Stimulated activated CD4-positive, alpha-beta T cell treated with anti-CD3 and anti-CD28 coated beads, Interleukin-1b, Interleukin-23, amount 100 ng/mL, for 4 hours (primary cell): ENCODE data around the gene CRHR1.
"Not testable (repeated sequence)": the region's sequence is repeated elsewhere in the genome, so short reads cannot be mapped to it uniquely, and the experiment has no call there.

ENCODE experiments used
- DNase-seq, 2 donors: peaks; one replicate each; pipeline ENCODE4 v3.0.0-alpha.2; 2020; ENCODE audit warnings: low read depth in 2 of 2

The CRHR1 gene

DNA sequence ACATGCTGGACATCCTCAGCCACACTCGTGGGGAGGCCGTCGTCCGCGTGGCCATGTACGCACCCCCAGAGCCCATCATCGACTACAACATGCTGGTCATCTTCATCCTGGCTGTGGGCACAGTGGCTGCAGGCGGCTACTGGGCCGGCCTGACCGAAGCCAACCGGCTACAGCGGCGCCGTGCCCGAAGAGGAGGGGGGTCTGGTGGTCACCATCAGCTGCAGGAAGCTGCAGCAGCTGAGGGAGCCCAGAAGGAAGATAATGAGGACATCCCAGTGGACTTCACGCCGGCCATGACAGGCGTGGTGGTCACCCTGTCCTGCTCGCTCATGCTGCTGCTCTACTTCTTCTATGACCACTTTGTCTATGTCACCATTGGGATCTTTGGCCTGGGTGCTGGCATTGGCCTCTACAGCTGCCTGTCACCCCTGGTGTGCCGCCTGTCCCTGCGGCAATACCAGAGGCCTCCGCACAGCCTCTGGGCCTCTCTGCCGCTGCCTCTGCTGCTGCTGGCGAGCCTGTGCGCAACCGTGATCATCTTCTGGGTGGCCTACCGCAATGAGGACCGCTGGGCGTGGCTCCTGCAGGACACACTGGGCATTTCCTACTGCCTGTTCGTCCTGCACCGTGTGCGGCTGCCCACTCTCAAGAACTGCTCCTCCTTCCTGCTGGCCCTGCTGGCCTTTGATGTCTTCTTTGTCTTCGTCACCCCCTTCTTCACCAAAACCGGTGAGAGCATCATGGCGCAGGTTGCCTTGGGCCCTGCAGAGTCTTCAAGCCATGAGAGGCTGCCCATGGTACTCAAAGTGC is 61.5 kb downstream of the CRHR1 start:
- no peak for DNase-seq

DNA sequence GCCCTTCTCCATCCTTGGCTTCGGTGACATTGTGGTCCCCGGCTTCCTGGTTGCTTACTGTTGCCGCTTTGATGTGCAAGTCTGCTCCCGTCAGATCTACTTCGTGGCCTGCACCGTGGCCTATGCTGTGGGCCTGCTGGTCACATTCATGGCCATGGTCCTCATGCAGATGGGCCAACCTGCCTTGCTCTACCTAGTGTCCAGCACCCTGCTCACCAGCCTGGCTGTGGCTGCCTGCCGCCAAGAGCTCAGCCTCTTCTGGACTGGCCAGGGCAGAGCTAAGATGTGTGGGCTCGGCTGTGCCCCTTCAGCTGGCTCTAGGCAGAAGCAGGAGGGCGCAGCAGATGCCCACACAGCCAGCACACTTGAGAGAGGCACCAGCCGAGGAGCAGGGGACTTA is 62.1 kb downstream of the CRHR1 start:
- DNase-seq = no peak

DNA sequence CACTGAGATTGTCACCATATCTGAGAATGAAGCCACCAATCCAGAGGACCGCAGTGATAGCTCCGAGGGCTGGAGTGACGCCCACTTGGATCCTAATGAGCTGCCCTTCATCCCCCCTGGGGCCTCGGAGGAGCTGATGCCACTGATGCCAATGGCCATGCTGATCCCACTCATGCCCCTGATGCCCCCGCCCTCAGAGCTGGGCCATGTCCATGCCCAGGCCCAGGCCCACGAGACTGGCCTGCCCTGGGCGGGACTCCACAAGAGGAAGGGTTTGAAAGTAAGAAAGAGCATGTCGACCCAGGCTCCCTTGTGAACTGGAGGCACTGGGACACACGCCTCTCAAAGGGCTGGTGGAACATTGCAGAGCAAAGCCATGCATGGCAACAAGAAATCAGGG is 62.5 kb downstream of the CRHR1 start:
- no peak for DNase-seq

DNA sequence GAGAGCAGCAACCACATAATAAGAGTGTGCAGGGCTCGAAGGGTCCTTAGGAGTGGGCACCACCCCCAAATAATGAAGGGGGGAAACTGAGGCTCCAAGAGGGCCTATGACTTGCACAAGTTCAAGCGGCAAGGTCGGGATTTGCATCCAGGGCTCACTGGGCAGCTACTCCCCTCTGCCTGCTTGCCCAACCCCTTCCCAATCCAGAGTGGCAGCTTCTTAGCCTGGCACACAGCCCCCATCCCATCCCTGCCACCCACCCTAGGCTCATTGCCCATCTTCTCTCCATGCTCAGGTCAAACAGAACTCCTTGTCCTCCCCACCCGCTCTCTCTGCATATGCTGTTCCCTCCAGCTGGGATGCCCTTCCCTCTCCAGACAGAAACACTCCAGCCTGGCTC is 63.0 kb downstream of the CRHR1 start:
- DNase-seq = no peak

DNA sequence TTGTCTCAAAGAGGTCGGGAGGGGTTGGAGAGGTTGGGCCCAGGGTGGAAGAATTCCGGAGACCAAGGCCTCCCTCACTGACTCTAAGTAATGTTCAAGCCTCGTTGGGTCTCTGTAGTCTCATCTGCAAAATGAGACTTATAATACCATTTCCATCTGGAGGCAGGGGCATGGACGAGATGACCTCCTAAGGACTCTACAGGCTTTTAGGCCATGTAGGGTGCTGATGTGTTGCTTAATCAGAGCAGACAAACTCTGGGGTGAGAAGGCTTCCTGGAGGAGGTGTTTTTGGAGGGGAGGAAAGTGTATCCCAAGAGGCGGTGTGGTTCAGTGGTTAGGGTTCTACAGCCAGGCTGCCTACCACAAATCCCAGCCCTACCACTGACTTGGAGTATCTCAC is 63.6 kb downstream of the CRHR1 start:
- DNase-seq = no peak

DNA sequence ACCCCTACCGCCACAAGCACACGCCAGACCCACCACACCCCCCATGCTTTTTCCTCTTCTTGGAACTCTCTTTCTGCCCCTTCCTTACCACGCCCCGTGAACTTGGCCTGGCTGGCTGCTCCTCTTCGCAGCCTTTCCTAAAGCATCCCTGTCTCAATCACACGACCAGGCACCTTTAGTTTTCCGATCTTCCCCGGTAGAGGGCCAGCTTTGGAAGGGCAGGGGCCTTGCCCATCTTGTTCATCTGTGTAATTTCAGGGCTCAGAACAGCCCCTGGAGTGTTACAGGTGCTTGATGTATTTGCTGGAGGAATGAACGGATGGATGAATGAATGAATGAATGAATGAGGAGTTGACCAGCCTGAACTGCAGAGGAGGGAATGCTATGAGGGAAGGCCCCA is 64.3 kb downstream of the CRHR1 start:
- DNase-seq = no peak

DNA sequence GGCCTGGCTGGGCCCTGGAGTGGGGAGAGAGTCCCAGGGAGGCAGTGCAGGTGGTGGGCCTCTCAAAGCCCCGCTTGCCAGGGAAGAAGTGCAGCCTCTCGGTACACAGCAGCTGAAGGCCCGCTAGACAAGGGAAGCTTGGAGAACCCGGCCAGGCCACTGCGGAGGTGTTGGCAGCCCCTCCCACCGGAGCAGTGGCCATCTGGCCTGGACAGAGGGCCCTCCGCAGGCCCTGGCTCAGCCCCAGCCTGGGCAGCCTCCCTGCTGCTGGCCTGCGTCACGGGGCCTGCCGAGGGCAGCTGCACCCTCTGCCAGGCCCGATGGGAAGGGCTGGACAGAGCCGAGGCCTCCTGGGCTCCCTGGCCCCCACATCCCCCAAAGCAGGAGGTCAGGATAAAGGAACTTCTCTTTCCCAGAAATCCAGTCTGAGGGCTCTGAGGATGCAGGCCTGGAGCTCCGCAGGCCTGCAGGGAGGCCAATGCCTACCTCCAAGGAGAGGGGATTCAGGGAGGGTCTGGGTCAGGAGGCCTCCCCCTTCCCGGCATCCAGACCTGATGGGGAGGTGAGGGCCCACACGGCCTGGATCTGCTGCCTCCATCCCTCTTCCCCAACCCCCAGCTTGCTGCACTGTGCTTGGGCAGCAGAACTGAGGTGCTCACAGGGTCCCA is 64.9 kb downstream of the CRHR1 start:
- DNase-seq = no peak

DNA sequence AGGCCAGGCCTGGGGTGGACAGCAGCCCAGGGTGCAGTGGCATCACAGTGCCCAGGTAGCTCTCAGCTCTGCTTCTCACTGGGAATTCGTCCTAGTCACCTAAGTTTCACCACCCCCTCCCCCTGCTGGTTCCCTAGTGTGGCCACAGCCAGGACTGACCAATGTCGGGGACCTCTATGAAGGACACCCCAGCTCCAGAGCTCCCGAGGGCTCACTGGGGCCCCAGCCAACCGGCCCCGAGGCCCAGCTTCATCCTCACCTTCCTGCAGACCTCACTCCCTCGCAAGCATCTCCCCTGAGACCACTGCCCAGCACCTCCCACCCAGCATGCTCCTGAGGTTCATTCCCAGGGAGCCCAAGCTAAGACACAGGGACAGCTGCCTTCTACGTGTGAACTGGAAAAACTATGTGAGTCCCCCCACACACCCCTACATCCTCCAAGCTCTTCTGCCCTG is 65.4 kb downstream of the CRHR1 start:
- no peak for DNase-seq

DNA sequence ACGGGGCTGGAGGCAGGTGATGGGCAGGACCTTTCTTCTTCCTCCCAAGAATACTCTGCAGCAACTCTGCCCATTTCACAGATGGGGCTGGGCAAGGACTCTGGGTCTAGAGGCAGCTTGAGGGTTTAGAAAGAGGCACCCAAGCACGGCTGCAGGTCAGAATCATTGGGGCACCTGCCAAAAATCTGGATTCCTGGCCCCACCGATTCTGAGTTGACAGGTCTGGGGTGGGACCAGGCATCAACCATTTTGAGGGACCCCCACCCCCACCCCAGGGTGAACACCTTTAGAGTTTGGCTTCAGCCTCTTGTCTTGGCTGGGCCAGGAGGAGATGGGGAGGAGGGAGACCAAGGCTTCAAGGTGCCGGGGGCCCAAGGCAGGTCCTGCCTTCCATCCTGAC is 65.9 kb downstream of the CRHR1 start:
- DNase-seq = no peak

DNA sequence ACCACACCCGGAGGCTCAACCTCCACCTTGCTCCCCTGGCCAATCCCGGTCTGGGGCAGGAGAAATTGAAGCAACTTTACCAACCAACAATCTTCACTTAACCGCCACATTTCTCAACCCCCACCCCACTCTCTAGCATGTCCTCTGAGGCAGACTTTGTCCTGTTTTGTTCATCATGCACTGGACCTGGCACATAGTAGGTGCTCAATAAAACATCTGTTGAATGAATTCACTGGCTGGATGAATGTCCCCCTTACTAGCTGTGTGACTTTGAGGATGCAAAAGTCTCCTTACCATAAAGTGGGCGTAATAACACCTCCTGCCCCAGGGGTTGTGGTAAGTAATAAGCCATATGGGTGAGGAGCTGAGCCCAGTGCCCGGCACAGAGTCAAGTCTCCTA is 66.3 kb downstream of the CRHR1 start:
- no peak for DNase-seq

DNA sequence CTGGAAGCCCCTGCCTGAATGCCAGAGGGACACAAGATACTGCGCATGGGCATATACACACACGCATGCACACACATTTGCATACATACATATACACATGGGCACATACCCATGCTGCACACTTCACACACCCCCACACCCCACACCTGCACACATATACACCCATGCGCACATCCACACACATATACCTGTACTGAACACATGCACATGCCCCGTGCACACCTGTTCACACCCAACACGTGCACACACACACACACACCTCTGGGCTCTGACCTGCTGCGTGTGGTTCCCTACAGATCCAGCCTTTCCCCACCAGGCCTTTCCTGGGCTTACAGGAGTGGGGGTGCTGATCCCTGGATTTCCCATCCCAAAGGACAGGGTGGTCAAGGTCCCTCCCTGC is 66.9 kb downstream of the CRHR1 start:
- DNase-seq = no peak

DNA sequence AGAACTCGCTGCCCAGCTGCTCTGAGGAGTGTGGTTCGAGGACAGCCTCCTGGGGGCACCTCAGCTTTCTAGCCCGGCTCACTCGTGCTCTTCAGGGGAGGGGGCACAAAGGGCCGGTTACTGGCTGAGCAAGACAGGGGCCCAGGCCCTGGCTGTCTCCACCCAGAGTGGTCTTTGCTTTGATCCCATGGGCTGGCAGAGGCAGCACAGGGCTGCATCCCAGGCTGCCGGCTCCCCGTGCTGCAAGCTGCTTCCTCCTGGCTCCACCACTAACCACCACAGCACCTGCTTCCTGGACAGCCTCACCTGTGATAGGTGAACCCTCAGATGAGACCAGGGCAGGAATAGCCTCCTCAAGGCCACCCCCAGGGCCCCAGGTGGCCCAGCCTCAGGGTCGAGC is 67.3 kb downstream of the CRHR1 start:
- no peak for DNase-seq

DNA sequence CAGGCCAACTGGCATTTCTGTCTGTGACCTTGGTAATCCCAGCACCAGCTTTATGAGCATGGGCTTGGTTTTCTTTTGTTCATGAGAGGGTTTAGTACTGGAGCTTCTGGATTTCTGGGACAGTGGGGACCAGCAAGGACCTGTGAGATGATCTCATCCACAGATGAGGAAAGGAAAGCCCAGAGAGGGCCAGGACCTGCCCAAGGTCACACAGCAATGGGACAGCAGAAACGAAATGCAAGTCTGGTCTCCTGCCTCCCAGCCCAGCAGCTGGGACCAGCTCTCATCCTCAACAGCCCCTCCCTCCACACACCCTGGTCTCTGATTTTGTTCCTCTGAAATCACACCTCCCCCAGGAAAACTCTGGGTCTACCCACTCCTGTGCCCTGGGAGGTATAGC is 67.8 kb downstream of the CRHR1 start:
- DNase-seq = no peak

DNA sequence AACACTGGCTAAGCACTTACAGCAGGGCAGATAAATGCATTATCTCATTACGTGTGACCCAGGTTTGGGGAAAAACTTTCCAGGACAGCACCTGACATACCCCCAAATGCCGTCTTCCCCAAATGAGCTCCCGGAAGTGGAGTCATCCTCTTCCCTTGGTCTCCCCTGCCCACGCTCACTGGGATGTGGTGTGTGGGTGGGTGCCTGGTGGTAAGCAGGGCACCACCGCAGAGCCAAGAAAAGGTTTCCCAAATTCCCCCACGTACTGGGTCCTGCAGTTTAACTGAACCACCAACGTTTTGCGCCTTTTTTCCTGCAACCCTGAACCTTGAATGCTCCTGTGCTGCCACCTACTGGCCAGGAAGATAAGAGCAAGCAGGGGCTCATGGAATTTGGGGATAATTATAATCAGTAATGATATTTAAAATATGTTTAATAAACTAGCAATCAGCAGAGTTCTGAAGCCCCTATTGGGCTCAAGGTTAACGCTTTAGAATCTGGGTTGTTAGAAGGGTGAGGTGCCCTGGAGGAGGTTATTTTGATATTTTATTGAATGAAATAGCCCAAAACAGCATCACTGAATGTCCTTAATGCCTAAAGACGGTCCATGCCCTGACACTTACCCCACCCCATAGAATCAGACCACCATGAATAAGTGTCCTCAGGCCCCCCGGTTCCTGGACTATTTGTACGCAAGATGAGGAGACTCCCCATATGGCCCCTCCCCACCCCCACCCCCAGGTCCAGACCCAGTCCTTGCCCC is 68.6 kb downstream of the CRHR1 start:
- peak; percentile 49 to 55 for DNase-seq

DNA sequence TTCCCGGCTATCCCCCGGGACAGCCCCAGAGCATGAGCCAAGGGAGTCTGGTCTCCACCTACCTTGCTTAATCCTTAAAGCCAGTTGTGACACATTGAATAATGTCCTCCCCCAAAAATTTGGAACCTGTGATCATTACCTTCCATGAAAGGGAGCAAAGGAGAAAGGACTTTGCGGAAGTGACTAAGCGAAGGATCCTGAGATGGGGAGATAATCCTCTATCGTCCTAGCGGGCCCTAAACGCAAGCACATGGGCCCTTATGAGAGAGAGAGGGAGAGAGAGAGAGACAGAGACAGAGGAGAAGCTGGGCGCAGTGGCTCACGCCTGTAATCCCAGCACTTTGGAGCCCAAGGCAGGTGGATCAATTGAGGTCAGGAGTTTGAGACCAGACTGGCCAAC is 70.1 kb downstream of the CRHR1 start:
- DNase-seq = no peak

DNA sequence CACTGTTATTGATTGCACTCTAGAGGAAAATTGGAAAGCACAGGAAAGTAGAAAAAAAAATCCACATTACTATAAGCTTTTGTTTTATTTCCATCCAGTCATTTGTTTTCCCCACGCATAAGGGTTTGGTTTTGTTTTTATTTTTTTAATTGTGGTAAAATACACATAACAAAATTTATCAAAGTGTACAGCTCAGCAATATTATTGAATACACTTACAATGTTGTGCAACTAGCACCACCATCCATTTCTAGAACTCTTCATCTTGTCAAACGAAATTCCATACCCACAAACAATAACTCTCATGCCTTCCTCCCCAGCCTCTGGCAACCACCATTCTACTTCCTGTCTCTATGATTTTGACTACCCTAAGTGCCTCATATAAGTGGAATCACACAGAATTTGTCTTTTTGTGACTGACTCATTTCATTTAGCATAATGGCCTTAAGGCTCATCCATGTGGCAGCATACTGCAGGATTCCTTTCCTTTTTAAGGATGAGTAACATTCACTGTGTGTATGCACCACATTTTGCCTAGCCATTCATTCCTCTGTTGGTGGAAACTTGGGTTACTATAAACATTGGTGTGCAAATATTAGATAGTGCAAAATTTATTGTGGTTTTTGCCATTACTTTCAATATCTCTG is 71.7 kb downstream of the CRHR1 start:
- DNase-seq = no peak

DNA sequence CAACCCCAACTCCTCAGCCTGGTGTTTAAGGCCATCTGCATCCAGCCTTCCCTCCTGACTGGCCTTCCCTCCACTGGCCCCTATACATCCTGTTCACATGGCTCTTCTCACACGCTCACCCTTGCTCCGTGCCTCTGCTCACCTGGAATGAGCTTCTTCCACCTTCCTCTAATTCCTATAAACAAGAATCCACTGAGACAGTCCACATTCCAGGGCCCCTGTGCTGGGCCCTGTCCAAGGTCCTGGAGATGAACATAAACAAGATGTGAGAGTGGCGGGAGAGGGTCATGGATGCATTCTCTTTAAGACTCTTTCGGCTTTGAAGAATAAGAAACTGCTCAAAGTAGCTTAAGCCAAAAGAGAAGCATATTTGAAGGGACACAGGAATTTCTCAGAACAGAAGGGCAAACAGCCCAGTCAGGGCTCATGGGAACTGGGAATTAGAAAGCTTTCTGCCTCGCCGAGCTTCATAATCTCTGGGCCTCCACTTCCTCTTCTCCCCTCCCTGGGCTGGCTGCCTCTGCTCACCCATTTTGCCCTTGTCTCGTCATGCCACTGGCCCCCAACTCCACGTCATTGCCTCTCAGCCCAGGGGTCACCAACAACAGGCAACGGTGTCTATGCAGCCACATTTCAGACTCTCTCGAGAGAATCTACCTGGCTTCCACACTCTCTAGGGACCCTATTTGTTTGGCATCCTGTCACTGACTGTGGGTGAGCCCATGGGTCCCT is 74.0 kb downstream of the CRHR1 start:
- no peak for DNase-seq

DNA sequence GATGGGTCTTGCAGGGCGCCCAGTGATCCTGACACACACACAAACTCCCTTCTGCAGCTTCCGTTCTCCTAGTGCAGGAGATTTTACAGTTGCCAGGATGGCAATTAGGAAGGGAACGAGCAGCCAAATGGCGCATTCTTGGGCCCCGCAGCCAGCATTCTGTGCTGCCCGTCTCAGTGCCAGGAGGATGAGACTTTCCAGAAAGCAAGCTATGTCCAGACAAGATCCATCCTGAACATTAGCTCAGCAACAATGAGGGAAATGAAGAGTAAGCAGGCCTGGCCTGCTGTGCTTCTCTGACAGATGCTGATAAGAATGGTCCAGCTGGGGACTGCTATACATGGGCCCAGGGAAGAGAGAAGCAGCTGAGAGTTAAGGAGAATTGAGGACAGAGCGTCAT is 77.0 kb downstream of the CRHR1 start:
- no peak for DNase-seq

DNA sequence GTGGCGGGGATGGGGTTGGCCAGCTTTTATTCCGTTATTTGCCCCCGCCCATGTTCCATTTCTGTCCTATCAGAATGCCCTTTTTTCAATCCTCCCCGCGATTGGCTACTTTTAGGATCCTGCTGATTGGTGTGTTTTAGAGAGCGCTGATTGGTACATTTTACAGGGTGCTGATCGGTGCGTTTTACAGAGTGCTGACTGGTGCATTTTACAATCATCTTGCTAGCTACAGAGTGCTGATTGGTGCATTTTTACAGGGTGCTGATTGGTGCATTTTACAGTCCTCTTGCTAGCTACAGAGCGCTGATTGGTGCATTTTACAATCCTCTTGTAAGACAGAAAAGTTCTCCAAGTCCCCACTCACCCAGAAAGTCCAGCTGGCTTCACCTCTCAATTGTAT is 78.0 kb downstream of the CRHR1 start:
- not testable (repeated sequence) for DNase-seq

DNA sequence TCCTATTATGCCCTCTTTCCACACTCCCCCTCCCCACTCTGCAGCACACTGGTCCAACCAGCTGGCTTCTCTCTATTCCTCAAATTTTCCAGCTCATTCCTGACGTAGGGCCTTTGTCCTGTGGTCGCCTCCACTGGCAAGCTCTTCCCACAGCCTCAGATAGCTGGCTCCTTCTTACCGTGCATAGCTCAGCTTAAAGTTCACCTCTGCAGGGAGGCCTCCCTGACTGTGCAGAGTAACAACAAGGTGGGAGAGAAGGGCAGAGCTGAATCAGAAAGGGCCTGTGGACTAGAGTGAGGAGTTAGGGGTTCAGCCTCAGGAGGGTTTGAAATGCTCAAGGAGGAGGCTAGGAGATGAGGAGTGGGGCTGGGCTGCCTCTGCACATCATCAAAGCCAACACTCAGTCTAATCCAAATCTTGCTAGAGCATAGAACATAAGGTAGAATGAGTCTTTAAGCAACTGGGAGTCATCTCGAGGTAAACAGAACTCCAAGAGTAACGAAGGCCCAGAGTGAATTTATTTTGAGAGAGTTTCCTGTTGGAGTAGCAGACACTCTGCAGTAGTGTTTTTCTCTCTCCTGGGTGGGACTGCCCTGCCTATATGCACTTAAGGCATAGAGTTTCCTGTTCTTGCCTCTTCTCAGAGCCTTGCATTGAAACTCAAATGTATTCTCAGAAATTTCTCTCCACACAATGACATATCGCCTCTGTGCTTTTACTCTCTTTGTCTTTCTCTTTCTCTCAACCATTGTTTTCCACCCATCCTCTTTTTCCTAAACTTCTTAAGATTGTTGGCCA is 79.9 kb downstream of the CRHR1 start:
- DNase-seq = no peak

DNA sequence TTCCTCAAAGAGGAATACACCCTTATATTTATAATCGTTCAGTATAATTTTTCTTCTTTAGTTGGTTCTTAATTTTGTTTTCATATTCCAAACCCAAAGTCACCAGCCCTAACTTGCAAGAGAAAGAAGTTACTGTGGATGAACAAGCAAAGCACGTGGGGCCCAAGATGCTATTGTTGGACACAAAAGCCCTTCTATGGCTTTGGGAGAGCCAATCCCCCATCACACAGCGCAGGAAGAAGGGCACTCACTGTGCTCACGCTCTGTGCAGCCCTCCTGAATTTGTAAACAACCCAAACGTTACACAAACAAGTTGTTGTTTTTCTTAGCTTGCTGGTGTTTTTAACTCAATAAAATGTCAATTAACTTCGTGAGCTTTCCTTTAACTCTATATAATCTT is 83.1 kb downstream of the CRHR1 start:
- no peak for DNase-seq
